MCF 10A (cell line): ENCODE data around the gene CCNJL. TPM values are rescaled to one million over a fixed set of nuclear protein-coding genes. Genes with fewer than 3 reads are reported as not detected.

Experiments
- BruUV-seq: library from RNA; stranded (reverse); fragments of 400-500 nt; replicated peaks from 2 replicates; lab custom pipeline; 2021; lab: Mats Ljungman, UMichigan
- CTCF ChIA-PET: fragments of 300-600 bp; sonication (Branson Sonifier 250); formaldehyde crosslinking; extraction: SDS; loops from one replicate; lab custom pipeline; 2021; ENCODE audit warnings: antibody characterized with exemption, inconsistent platforms; lab: Yijun Ruan, JAX
- POLR2A ChIA-PET: fragments of 300-600, 350-650 bp; sonication (Branson Sonifier 250); formaldehyde crosslinking; extraction: SDS; loops from one replicate; lab custom pipeline; 2020; ENCODE audit warnings: antibody characterized with exemption, inconsistent platforms; lab: Yijun Ruan, JAX
- DNase-seq: peaks from one replicate; pipeline ENCODE4 v3.0.0-alpha.2; 2018; ENCODE audit not compliant: unreplicated experiment
- H3K27ac Mint-ChIP-seq: one replicate; pipeline ENCODE4 v1.8.0; 2022; ENCODE audit warnings: mild to moderate bottlenecking, low read depth, mixed read lengths; ENCODE audit not compliant: unreplicated experiment
- H3K27me3 Mint-ChIP-seq: one replicate; pipeline ENCODE4 v1.8.0; 2022; ENCODE audit warnings: mixed read lengths; ENCODE audit not compliant: insufficient read depth, unreplicated experiment
- H3K36me3 Mint-ChIP-seq: one replicate; pipeline ENCODE4 v1.8.0; 2022; ENCODE audit warnings: mild to moderate bottlenecking, moderate library complexity, mixed read lengths; ENCODE audit not compliant: insufficient read depth, unreplicated experiment
- H3K4me1 Mint-ChIP-seq: one replicate; pipeline ENCODE4 v1.8.0; 2022; ENCODE audit warnings: mixed read lengths; ENCODE audit not compliant: insufficient read depth, unreplicated experiment
- H3K4me3 Mint-ChIP-seq: one replicate; pipeline ENCODE4 v1.8.0; 2022; ENCODE audit warnings: mild to moderate bottlenecking, moderate library complexity, mixed read lengths; ENCODE audit not compliant: unreplicated experiment
- H3K9me3 Mint-ChIP-seq: one replicate; pipeline ENCODE4 v1.8.0; 2022; ENCODE audit warnings: mixed read lengths; ENCODE audit not compliant: unreplicated experiment
- CTCF ChIP-seq: fragments of 200-600 bp; IDR thresholded peaks from one replicate; pipeline ENCODE4 v1.8.0; 2022; ENCODE audit warnings: antibody characterized with exemption, mild to moderate bottlenecking; ENCODE audit not compliant: unreplicated experiment
- intact Hi-C: fragments of 100-400 bp; cut with micrococcal nuclease; formaldehyde crosslinking; loops from 2 replicates; pipeline ENCODE4 v1.14.1; 2022
- total RNA-seq: library from RNA; stranded (reverse); gene quantifications from 2 replicates; pipeline ENCODE4 v1.2.3, GENCODE V29; 2022

Gene CCNJL
- total RNA-seq, 1 experiment from 2014 or later: 3.6 TPM

GRCh38 chr5:160278343-160278742 is 34.0 kb downstream of the CCNJL start:
- ChIA-PET CTCF (interaction anchor here (0.5 kb wide), 1 partner anchor 180 kb away, joined by 3 read pairs; no protein-coding TSS in a partner anchor), POLR2A (no interaction called here)
- H3K9me3 Mint-ChIP-seq: no peaks in the 10 kb centered on the region
- H3K27ac Mint-ChIP-seq: no peak overlapping the region
- H3K27me3 Mint-ChIP-seq: no peaks in the 10 kb centered on the region
- no peaks in the 10 kb centered on the region for H3K36me3 Mint-ChIP-seq
- no TSS peak for BruUV-seq
- no peak for DNase-seq
- no peak for TF ChIP-seq CTCF
- no peaks in the 10 kb centered on the region for H3K4me1 Mint-ChIP-seq
- H3K4me3 Mint-ChIP-seq: no peak overlapping the region
- intact Hi-C loops: no loop called here

GRCh38 chr5:160274483-160274931 is 37.9 kb downstream of the CCNJL start:
- no peak for DNase-seq
- H3K36me3 Mint-ChIP-seq: no peaks in the 10 kb centered on the region
- TF ChIP-seq CTCF: no peak
- no peaks in the 10 kb centered on the region for H3K4me1 Mint-ChIP-seq
- H3K27me3 Mint-ChIP-seq: no peaks in the 10 kb centered on the region
- no peak overlapping the region for H3K4me3 Mint-ChIP-seq
- intact Hi-C loops: no loop called here
- ChIA-PET POLR2A (no interaction called here), CTCF (interaction anchor here (0.6 to 1.5 kb wide), 3 partner anchors 17 to 36 kb away, joined by 3 read pairs; no protein-coding TSS in a partner anchor)
- no TSS peak for BruUV-seq
- H3K27ac Mint-ChIP-seq: no peak overlapping the region
- no peaks in the 10 kb centered on the region for H3K9me3 Mint-ChIP-seq

GRCh38 chr5:160272889-160273288 is 39.5 kb downstream of the CCNJL start:
- Mint-ChIP-seq H3K4me3 (no peak overlapping the region), H3K4me1 (no peaks in the 10 kb centered on the region), H3K27ac (no peak overlapping the region), H3K27me3 (no peaks in the 10 kb centered on the region), H3K9me3 (no peaks in the 10 kb centered on the region), H3K36me3 (no peaks in the 10 kb centered on the region)
- no TSS peak for BruUV-seq
- no peak for TF ChIP-seq CTCF
- ChIA-PET POLR2A (no interaction called here), CTCF (interaction anchor here (0.5 to 0.6 kb wide), 2 partner anchors 21 to 117 kb away, joined by 3 read pairs; no protein-coding TSS in a partner anchor)
- intact Hi-C loops: no loop called here
- DNase-seq: no peak

GRCh38 chr5:160272264-160272663 is 40.1 kb downstream of the CCNJL start:
- DNase-seq: no peak
- no peaks in the 10 kb centered on the region for H3K27me3 Mint-ChIP-seq
- H3K4me1 Mint-ChIP-seq: no peaks in the 10 kb centered on the region
- CTCF ChIA-PET: interaction anchor here (0.5 to 1.2 kb wide), 4 partner anchors 20 to 117 kb away, joined by 3 read pairs; no protein-coding TSS in a partner anchor
- H3K36me3 Mint-ChIP-seq: no peaks in the 10 kb centered on the region
- H3K4me3 Mint-ChIP-seq: no peak overlapping the region
- no peak for TF ChIP-seq CTCF
- H3K9me3 Mint-ChIP-seq: no peaks in the 10 kb centered on the region
- intact Hi-C loops: no loop called here
- H3K27ac Mint-ChIP-seq: no peak overlapping the region
- POLR2A ChIA-PET: no interaction called here
- BruUV-seq: no TSS peak
